ENCODE data around the gene CIZ1. TPM values are rescaled to one million over a fixed set of nuclear protein-coding genes. Genes with fewer than 3 reads are reported as not detected.

The CIZ1 gene
- total and polyA plus RNA-seq, 10 of the 15 experiments (the other 5 are each of a cell fraction or from before 2014, with no cell fraction given), result 1.8 to 91.6 (median 35.4) TPM

DNA sequence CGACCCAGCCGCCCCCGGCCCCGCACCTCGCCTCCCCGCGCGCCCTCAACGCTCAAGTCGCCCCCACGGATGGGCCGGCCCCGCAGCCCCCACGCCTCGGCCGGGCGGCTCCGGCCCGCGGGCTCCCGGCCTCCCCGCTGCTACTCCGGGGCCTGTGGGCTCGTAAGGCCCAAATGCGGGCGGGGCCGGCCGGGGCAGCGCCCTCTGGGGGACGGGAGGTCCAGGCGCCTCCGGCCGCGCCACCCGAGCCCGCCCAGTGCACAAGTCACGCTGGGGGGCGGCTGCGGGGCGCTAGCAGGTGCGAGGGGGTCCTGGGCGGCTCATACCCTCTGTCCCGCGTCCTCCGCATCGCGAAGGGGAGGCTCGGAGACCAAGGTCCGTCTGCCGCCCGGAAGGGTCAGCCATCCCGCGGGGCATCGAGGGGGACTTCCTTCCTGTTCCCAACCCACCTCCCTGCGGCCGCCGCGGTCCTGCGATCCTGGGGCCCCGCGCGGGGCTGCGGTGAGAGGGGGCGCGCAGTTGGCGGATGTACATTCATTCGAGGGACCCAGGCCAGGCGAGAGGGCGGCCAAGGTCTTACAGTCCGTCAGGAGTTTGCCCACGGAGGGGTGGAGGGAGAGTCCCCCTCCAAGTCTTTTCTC is at the start of gene CIZ1 (continued):
- TF ChIP-seq, protein P1, sequence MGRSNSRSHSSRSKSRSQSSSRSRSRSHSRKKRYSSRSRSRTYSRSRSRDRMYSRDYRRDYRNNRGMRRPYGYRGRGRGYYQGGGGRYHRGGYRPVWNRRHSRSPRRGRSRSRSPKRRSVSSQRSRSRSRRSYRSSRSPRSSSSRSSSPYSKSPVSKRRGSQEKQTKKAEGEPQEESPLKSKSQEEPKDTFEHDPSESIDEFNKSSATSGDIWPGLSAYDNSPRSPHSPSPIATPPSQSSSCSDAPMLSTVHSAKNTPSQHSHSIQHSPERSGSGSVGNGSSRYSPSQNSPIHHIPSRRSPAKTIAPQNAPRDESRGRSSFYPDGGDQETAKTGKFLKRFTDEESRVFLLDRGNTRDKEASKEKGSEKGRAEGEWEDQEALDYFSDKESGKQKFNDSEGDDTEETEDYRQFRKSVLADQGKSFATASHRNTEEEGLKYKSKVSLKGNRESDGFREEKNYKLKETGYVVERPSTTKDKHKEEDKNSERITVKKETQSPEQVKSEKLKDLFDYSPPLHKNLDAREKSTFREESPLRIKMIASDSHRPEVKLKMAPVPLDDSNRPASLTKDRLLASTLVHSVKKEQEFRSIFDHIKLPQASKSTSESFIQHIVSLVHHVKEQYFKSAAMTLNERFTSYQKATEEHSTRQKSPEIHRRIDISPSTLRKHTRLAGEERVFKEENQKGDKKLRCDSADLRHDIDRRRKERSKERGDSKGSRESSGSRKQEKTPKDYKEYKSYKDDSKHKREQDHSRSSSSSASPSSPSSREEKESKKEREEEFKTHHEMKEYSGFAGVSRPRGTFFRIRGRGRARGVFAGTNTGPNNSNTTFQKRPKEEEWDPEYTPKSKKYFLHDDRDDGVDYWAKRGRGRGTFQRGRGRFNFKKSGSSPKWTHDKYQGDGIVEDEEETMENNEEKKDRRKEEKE (IDR thresholded peaks at IDR 0.05), result peak; percentile 80
- TF ChIP-seq ZNF274 (IDR thresholded peaks at IDR 0.05; ENCODE audit: insufficient read depth, insufficient read length) (no peak), CEBPB (IDR thresholded peaks at IDR 0.05; ENCODE audit: borderline replicate concordance in 1 of 2, low read depth in 2 of 2, low read length in 2 of 2) (no peak), CBX3 (IDR thresholded peaks at IDR 0.05; ENCODE audit: borderline replicate concordance, low read depth) (no peak), BRCA1 (IDR thresholded peaks at IDR 0.05; ENCODE audit: low read depth, low read length) (no peak), TCF12 (IDR thresholded peaks at IDR 0.05; ENCODE audit: low read depth, low read length) (no peak), STAT1 (conservative IDR thresholded peaks at IDR 0.05) (no peak; the same call in 1 of the 2 replicates), BMI1 (IDR thresholded peaks at IDR 0.05; ENCODE audit: borderline replicate concordance) (no peak)

DNA sequence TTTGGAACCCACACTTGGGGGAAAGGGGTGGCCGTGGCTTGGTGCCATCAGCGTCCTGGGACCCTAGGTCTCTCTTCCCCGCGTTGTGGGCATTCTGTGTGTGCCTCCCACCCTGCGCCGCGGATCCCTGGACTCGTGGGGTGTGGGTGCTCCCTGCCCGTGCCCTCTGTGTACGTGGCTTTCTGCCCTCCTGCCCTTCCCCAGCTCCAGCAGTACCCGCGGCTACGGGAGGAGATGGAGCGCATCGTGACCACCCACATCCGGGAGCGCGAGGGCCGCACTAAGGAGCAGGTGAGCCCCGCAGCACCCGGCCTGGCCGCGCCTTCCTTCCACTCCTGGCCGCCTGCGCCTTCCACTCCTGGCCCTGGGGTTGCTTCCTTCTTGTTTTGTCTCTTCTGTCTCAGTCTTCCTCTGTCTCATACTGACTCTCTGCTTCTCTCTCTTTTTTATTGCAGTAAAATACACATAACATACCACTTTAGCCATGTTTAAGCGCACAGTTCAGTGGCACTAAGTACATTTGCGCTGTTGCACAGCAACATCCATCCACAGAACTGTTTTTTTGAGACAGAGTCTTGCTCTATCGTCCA is 42.5 kb upstream of the CIZ1 start:
- 44% methylated on average over 28 of the region's 28 CpGs for WGBS (ENCODE audit: insufficient coverage, insufficient replicate concordance, low lambda C conversion rate, missing lambda C conversion rate)
- POLR2A ChIA-PET, result no interaction called here
- TF ChIP-seq KLF5 (IDR thresholded peaks at IDR 0.05; ENCODE audit: partially characterized antibody) (no peak), ZZZ3 (IDR thresholded peaks at IDR 0.05; ENCODE audit: control insufficient read depth, insufficient read length, low read depth) (no peak), TAF1 (IDR thresholded peaks at IDR 0.05; ENCODE audit: borderline replicate concordance, low read depth, low read length) (no peak), SMC3 (IDR thresholded peaks at IDR 0.05; ENCODE audit: borderline replicate concordance, low read length) (no peak), SPI1 (IDR thresholded peaks at IDR 0.05; ENCODE audit: borderline replicate concordance, insufficient read depth, low read depth, low read length) (no peak), NR2C1 (IDR thresholded peaks at IDR 0.05) (no peak)
- TF ChIP-seq, protein P2, sequence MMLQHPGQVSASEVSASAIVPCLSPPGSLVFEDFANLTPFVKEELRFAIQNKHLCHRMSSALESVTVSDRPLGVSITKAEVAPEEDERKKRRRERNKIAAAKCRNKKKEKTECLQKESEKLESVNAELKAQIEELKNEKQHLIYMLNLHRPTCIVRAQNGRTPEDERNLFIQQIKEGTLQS (IDR thresholded peaks at IDR 0.05; ENCODE audit: borderline replicate concordance, extremely low read depth, low read depth, low read length), result no peak
- TF ChIP-seq, protein P3, sequence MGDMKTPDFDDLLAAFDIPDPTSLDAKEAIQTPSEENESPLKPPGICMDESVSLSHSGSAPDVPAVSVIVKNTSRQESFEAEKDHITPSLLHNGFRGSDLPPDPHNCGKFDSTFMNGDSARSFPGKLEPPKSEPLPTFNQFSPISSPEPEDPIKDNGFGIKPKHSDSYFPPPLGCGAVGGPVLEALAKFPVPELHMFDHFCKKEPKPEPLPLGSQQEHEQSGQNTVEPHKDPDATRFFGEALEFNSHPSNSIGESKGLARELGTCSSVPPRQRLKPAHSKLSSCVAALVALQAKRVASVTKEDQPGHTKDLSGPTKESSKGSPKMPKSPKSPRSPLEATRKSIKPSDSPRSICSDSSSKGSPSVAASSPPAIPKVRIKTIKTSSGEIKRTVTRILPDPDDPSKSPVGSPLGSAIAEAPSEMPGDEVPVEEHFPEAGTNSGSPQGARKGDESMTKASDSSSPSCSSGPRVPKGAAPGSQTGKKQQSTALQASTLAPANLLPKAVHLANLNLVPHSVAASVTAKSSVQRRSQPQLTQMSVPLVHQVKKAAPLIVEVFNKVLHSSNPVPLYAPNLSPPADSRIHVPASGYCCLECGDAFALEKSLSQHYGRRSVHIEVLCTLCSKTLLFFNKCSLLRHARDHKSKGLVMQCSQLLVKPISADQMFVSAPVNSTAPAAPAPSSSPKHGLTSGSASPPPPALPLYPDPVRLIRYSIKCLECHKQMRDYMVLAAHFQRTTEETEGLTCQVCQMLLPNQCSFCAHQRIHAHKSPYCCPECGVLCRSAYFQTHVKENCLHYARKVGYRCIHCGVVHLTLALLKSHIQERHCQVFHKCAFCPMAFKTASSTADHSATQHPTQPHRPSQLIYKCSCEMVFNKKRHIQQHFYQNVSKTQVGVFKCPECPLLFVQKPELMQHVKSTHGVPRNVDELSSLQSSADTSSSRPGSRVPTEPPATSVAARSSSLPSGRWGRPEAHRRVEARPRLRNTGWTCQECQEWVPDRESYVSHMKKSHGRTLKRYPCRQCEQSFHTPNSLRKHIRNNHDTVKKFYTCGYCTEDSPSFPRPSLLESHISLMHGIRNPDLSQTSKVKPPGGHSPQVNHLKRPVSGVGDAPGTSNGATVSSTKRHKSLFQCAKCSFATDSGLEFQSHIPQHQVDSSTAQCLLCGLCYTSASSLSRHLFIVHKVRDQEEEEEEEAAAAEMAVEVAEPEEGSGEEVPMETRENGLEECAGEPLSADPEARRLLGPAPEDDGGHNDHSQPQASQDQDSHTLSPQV (IDR thresholded peaks at IDR 0.05), result no peak

More for the DNA sequence above, 42.5 kb upstream of the CIZ1 start:
- H4K20me1 ChIP-seq (ENCODE audit: control insufficient read depth, insufficient read depth), result no peaks in the 10 kb centered on the region
- no peak overlapping the region for H3K4me2 ChIP-seq (ENCODE audit: control insufficient read depth, insufficient read depth)
- H3K36me3 ChIP-seq (ENCODE audit: control insufficient read depth in 2 of 2, insufficient read depth in 2 of 2, low read length in 1 of 2), result no peaks in the 10 kb centered on the region
- no peak overlapping the region for H3K4me3 ChIP-seq
- no peak overlapping the region for H3K9ac ChIP-seq (ENCODE audit: control insufficient read depth, insufficient read depth, low read length)
- H3K9me3 ChIP-seq (replicated peaks; ENCODE audit: control insufficient read depth, insufficient read depth, low read length), result no peaks in the 10 kb centered on the region
- ATAC-seq, result no peak
- in situ Hi-C loops (cut with MboI), result no loop called here
- ChIA-PET RAD21 (ENCODE audit: unreplicated experiment) (no interaction called here), CTCF (no interaction called here), SMC1A (ENCODE audit: uncharacterized antibody, unreplicated experiment) (no interaction called here)
- BruUV-seq (replicated peaks), result no TSS peak
- no peak overlapping the region for H2AFZ ChIP-seq (ENCODE audit: control insufficient read depth, low read depth, low read length)
- intact Hi-C loops (cut with micrococcal nuclease; ENCODE audit: unreplicated experiment), result no loop called here
- no peak for DNase-seq (ENCODE audit: low read depth, low spot score)
- no peak overlapping the region for H3K27ac ChIP-seq (ENCODE audit: control insufficient read depth, insufficient read depth)
- H3K27me3 ChIP-seq (replicated peaks in 1 of 2; ENCODE audit: control insufficient read depth in 2 of 2, insufficient read depth in 2 of 2, low read length in 1 of 2), result peaks cover 0 to 2% of the 10 kb centered on the region in 2 experiments; a peak in 1 of 4 replicates
- H3K4me1 ChIP-seq (ENCODE audit: control insufficient read depth, insufficient read depth, low read length), result no peaks in the 10 kb centered on the region
- FAIRE-seq, result no peak
- H3K79me2 ChIP-seq (ENCODE audit: control insufficient read depth, insufficient read depth, low read length), result no peaks in the 10 kb centered on the region
